Tibial artery (tissue), 4 donors: ENCODE data around the gene NR3C2.

Experiments used
- DNase-seq, 2 donors: peaks; one replicate each; pipeline ENCODE4 v3.0.0-alpha.2; 2019
- H3K27ac ChIP-seq, 2 donors: fragments of 200-600 bp; sonication (generic) in 1 of 2; 1 replicate in 1 of 2; 2 replicates in 1 of 2; pipeline ENCODE4 v1.5.1; 2018 to 2019; ENCODE audit warnings: mild to moderate bottlenecking in 1 of 2
- H3K27me3 ChIP-seq, 2 donors: fragments of 200-600 bp; sonication (generic) in 1 of 2; one replicate each; pipeline versions ENCODE4 v1.5.1 to v1.6.0; 2016 to 2019
- H3K36me3 ChIP-seq, 3 donors: fragments of 200-600 bp; sonication (generic) in 2 of 3; one replicate each; pipeline ENCODE4 v1.5.1; 2016 to 2019; ENCODE audit warnings: mild to moderate bottlenecking in 2 of 3
- H3K4me1 ChIP-seq, 4 donors: fragments of 200-600 bp; sonication (generic) in 2 of 4; 1 replicate in 3 of 4; 2 replicates in 1 of 4; pipeline ENCODE4 v1.5.1; 2016 to 2019
- H3K4me3 ChIP-seq, 2 donors: fragments of 200-600 bp; sonication (generic) in 1 of 2; 1 replicate in 1 of 2; 2 replicates in 1 of 2; pipeline ENCODE4 v1.5.1; 2018 to 2019; ENCODE audit warnings: mild to moderate bottlenecking in 2 of 2
- H3K9me3 ChIP-seq, 3 donors: fragments of 200-600 bp; sonication (generic) in 1 of 3; one replicate each; pipeline ENCODE4 v1.5.1; 2016 to 2019
- CTCF ChIP-seq, 2 experiments: fragments of 200-600 bp in 1 of 2; fragments of 450-650 bp in 1 of 2; IDR thresholded peaks; one replicate each; pipeline ENCODE4 v1.5.1; 2017 to 2019; ENCODE audit warnings: antibody characterized with exemption in 2 of 2, mild to moderate bottlenecking in 1 of 2, moderate library complexity in 1 of 2
- intact Hi-C: fragments of 100-400 bp; cut with DNase I; formaldehyde crosslinking; loops from one replicate; pipeline ENCODE4 v1.15.0; 2023; ENCODE audit warnings: low total_unique reads

Gene NR3C2

GRCh38 chr4:148069086-148069894 lies 372.9 kb downstream of the NR3C2 start:
- H3K27ac ChIP-seq: no peak overlapping the region
- intact Hi-C loops: no loop called here
- no peak for DNase-seq
- peaks cover 0 to 27% (median 7%) of the 10 kb centered on the region in 4 donors for H3K4me1 ChIP-seq
- H3K27me3 ChIP-seq: no peaks in the 10 kb centered on the region
- peaks cover 42 to 81% (median 65%) of the 10 kb centered on the region in 3 donors for H3K36me3 ChIP-seq
- H3K4me3 ChIP-seq: no peak overlapping the region
- peaks cover 0 to 3% (median under 1%) of the 10 kb centered on the region in 3 donors for H3K9me3 ChIP-seq
- TF ChIP-seq CTCF (IDR thresholded peaks at IDR 0.05): no peak

GRCh38 chr4:148068065-148068911 lies 373.9 kb downstream of the NR3C2 start:
- Histone ChIP-seq H3K36me3 (peaks cover 46 to 81% (median 64%) of the 10 kb centered on the region in 3 donors), H3K4me3 (no peak overlapping the region), H3K27ac (no peak overlapping the region), H3K4me1 (peaks cover 0 to 27% (median 7%) of the 10 kb centered on the region in 4 donors), H3K27me3 (no peaks in the 10 kb centered on the region), H3K9me3 (no peaks in the 10 kb centered on the region)
- TF ChIP-seq CTCF (IDR thresholded peaks at IDR 0.05): no peak
- intact Hi-C loops: no loop called here
- DNase-seq: no peak

- Histone ChIP-seq H3K4me1 (peaks cover 0 to 27% (median 7%) of the 10 kb centered on the region in 4 donors), H3K27me3 (no peaks in the 10 kb centered on the region), H3K36me3 (peaks cover 40 to 79% (median 55%) of the 10 kb centered on the region in 3 donors), H3K4me3 (no peak overlapping the region), H3K9me3 (no peaks in the 10 kb centered on the region), H3K27ac (no peak overlapping the region)
- intact Hi-C loops: no loop called here
- no peak for TF ChIP-seq CTCF (IDR thresholded peaks at IDR 0.05)
- DNase-seq: no peak
Measured at GRCh38 chr4:148067301-148067916, 374.8 kb downstream of the NR3C2 start.

- peaks cover 32 to 61% (median 47%) of the 10 kb centered on the region in 3 donors for H3K36me3 ChIP-seq
- H3K4me1 ChIP-seq: peaks cover 0 to 35% (median 10%) of the 10 kb centered on the region in 4 donors
- no peak for TF ChIP-seq CTCF (IDR thresholded peaks at IDR 0.05)
- intact Hi-C loops: no loop called here
- no peak overlapping the region for H3K27ac ChIP-seq
- H3K9me3 ChIP-seq: no peaks in the 10 kb centered on the region
- no peak overlapping the region for H3K4me3 ChIP-seq
- H3K27me3 ChIP-seq: no peaks in the 10 kb centered on the region
- DNase-seq: no peak
Measured at GRCh38 chr4:148065075-148065474, 377.1 kb downstream of the NR3C2 start.

- intact Hi-C loops: no loop called here
- Histone ChIP-seq H3K4me3 (no peak overlapping the region), H3K9me3 (no peaks in the 10 kb centered on the region), H3K4me1 (peaks cover 0 to 33% (median 10%) of the 10 kb centered on the region in 4 donors), H3K27ac (no peak overlapping the region), H3K36me3 (peaks cover 32 to 58% (median 47%) of the 10 kb centered on the region in 3 donors), H3K27me3 (no peaks in the 10 kb centered on the region)
- DNase-seq: no peak
- no peak for TF ChIP-seq CTCF (IDR thresholded peaks at IDR 0.05)
Measured at GRCh38 chr4:148064451-148064850, 377.8 kb downstream of the NR3C2 start.
